Endothelial cell of umbilical vein (primary cell): ENCODE data around the gene OR13A1. TPM values are rescaled to one million over a fixed set of nuclear protein-coding genes. Genes with fewer than 3 reads are reported as not detected.

Source experiments
- BruUV-seq: library from RNA; stranded (reverse); fragments of 400-500 nt; replicated peaks from 2 replicates; lab custom pipeline; 2021; lab: Mats Ljungman, UMichigan
- CTCF ChIA-PET: fragments of 300-600, 350-600 bp; sonication (Branson Sonifier 250); formaldehyde crosslinking; loops from one replicate; lab custom pipeline; 2021; ENCODE audit warnings: antibody characterized with exemption, inconsistent platforms; lab: Charles Lee
- POLR2A ChIA-PET: fragments of 300-600, 350-600 bp; sonication (Branson Sonifier 250); formaldehyde crosslinking; loops from one replicate; lab custom pipeline; 2021; ENCODE audit warnings: antibody characterized with exemption, inconsistent platforms; lab: Charles Lee
- DNase-seq: peaks from one replicate; pipeline ENCODE4 v3.0.0-alpha.2; 2011; ENCODE audit warnings: low read depth, low spot score
- FAIRE-seq: peaks from 2 replicates; lab custom pipeline; 2011; peaks lifted over from hg19 to GRCh38; lab: Jason Lieb, UNC
- H2AFZ ChIP-seq: 2 replicates; pipeline ENCODE4 v1.6.0; 2012; ENCODE audit warnings: low read depth, low read length, control low read depth, inconsistent platforms
- H3K27ac ChIP-seq: 2 replicates; pipeline ENCODE4 v1.5.1; 2011; ENCODE audit warnings: low read depth, mild to moderate bottlenecking, control low read depth, low read length, moderate library complexity; ENCODE audit not compliant: insufficient read depth
- H3K27me3 ChIP-seq, 2 experiments: 2 replicates each; pipeline versions ENCODE4 v1.6.0 to v1.6.1; 2011; ENCODE audit warnings: low read length in 2 of 2, mixed read lengths in 1 of 2; ENCODE audit not compliant: control insufficient read depth in 2 of 2, insufficient read depth in 2 of 2
- H3K36me3 ChIP-seq, 2 experiments: 2 replicates in 1 of 2; 3 replicates in 1 of 2; pipeline ENCODE4 v1.5.1; 2011; ENCODE audit warnings: low read length in 2 of 2, mild to moderate bottlenecking in 1 of 2, moderate library complexity in 1 of 2; ENCODE audit not compliant: control insufficient read depth in 2 of 2, insufficient read depth in 2 of 2; ENCODE audit errors: extremely low read depth in 1 of 2
- H3K4me1 ChIP-seq: 3 replicates; pipeline ENCODE4 v1.5.1; 2011; ENCODE audit warnings: mild to moderate bottlenecking, low read length; ENCODE audit not compliant: control insufficient read depth, insufficient read depth; ENCODE audit errors: extremely low read depth
- H3K4me2 ChIP-seq: 2 replicates; pipeline ENCODE4 v1.6.1; 2011; ENCODE audit warnings: low read length, control low read depth, mixed read lengths; ENCODE audit not compliant: insufficient read depth
- H3K4me3 ChIP-seq, 3 experiments: fragments of 200-600 bp in 1 of 3; sonication (generic), shearing (Covaris generic) in 1 of 3; replicated peaks in 1 of 3; 2 replicates each; pipeline ENCODE4 v1.5.1; 2011 to 2016; ENCODE audit warnings: control low read depth in 3 of 3, low read length in 3 of 3, mild to moderate bottlenecking in 2 of 3, inconsistent platforms in 1 of 3, low read depth in 1 of 3, moderate library complexity in 1 of 3; ENCODE audit not compliant: insufficient read depth in 1 of 3
- H3K79me2 ChIP-seq: 2 replicates; pipeline ENCODE4 v1.6.0; 2012; ENCODE audit warnings: low read length, inconsistent platforms; ENCODE audit not compliant: control insufficient read depth, insufficient read depth
- H3K9ac ChIP-seq: replicated peaks from 2 replicates; pipeline ENCODE3; 2011; ENCODE audit warnings: low read length, control low read depth; ENCODE audit not compliant: insufficient read depth; ENCODE audit errors: extremely low read depth
- H3K9me1 ChIP-seq: replicated peaks from 3 replicates; pipeline ENCODE4 v1.6.0; 2011; ENCODE audit warnings: mild to moderate bottlenecking, low read length; ENCODE audit not compliant: control insufficient read depth, insufficient read depth; ENCODE audit errors: extremely low read depth
- H3K9me3 ChIP-seq: replicated peaks from 2 replicates; pipeline ENCODE4 v1.5.1; 2012; ENCODE audit warnings: low read length, inconsistent platforms; ENCODE audit not compliant: control insufficient read depth, insufficient read depth
- H4K20me1 ChIP-seq: replicated peaks from 2 replicates; pipeline ENCODE3; 2011; ENCODE audit warnings: mild to moderate bottlenecking, low read length; ENCODE audit not compliant: control insufficient read depth, insufficient read depth; ENCODE audit errors: extremely low read depth
- EZH2 ChIP-seq: IDR thresholded peaks from 2 replicates; pipeline ENCODE4 v1.6.1; 2012; ENCODE audit warnings: borderline replicate concordance, low read depth, mild to moderate bottlenecking, moderate library complexity, low read length, inconsistent platforms; ENCODE audit not compliant: severe bottlenecking
- FOS ChIP-seq: IDR thresholded peaks from 2 replicates; pipeline ENCODE4 v1.6.1; 2011; ENCODE audit warnings: mild to moderate bottlenecking, low read length, moderate library complexity, borderline replicate concordance; ENCODE audit not compliant: insufficient read depth
- GATA2 ChIP-seq: IDR thresholded peaks from 2 replicates; pipeline ENCODE4 v1.7.0; 2011; ENCODE audit warnings: low read depth, mild to moderate bottlenecking, moderate library complexity, mixed read lengths, low read length; ENCODE audit not compliant: insufficient read length, insufficient read depth
- MYC ChIP-seq: IDR thresholded peaks from one replicate; pipeline ENCODE4 v1.6.1; 2011; ENCODE audit warnings: mild to moderate bottlenecking, low read depth, low read length
- POLR2A ChIP-seq: IDR thresholded peaks from 2 replicates; pipeline ENCODE4 v1.6.1; 2012; ENCODE audit warnings: low read depth, mild to moderate bottlenecking, control low read depth, low read length
- POLR2AphosphoS5 ChIP-seq: IDR thresholded peaks from 2 replicates; pipeline ENCODE4 v1.6.1; 2012; ENCODE audit warnings: low read depth, mild to moderate bottlenecking, control low read depth, low read length, moderate library complexity; ENCODE audit not compliant: insufficient read depth
- dilution Hi-C: fragments of 300-500 bp; cut with MboI; formaldehyde crosslinking; loops from one replicate; pipeline ENCODE4 v1.15.0; 2019; ENCODE audit warnings: low sequenced_read_pairs; ENCODE audit not compliant: extremely low pct_ligation_motif_present
- intact Hi-C: fragments of 100-400 bp; cut with micrococcal nuclease; formaldehyde crosslinking; loops from one replicate; pipeline ENCODE4 v1.10.0; 2022
- polyA plus RNA-seq, 4 experiments: library from polyadenylated mRNA; depleted of rRNA in 3 of 4; stranded (reverse) in 3 of 4; unstranded in 1 of 4; fragments of >200 nt; gene quantifications; 2 replicates each; pipeline versions ENCODE4 v1.2.1 to v1.2.3, GENCODE V29; 2011 to 2012; ENCODE audit warnings: missing spikeins in 1 of 4
- total RNA-seq: library from RNA; stranded (reverse); gene quantifications from 2 replicates; pipeline ENCODE4 v1.2.3, GENCODE V29; 2021
- TF ChIP-seq, protein P1 (sequence below), 2 donors: IDR thresholded peaks; 1 replicate in 1 of 2; 2 replicates in 1 of 2; pipeline ENCODE4 v1.5.1; 2011; ENCODE audit warnings: low read length in 2 of 2, mild to moderate bottlenecking in 2 of 2, moderate library complexity in 2 of 2, control low read depth in 1 of 2, inconsistent platforms in 1 of 2, low read depth in 1 of 2; ENCODE audit not compliant: insufficient read depth in 1 of 2; ENCODE audit errors: extremely low read depth in 1 of 2
- TF ChIP-seq, protein P2 (sequence below): IDR thresholded peaks from 2 replicates; pipeline ENCODE4 v1.6.1; 2011; ENCODE audit not compliant: insufficient read depth, insufficient read length

The OR13A1 gene
- total and polyA plus RNA-seq, 2 donors (not counting 3 experiments of a cell fraction or from before 2014, with no cell fraction given) = not detected

DNA sequence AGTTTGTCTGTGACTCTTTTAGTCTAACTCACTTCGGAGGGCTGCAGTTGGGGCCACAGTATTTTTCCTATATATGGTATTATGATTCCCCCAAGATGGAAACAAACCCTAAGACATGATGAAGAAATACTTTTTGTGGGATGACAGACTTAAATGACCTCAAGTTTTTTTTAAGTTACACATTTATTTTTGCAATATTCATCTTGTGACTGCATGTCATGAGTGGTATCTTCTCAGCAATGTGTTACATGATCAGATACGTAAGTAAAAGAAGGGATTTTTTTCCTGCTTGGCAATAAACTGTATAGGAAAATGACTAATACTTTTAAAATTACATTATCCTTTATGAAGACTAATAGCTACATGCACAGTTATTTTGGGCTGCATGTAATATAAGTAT is 57.8 kb downstream of the OR13A1 start:
- no peaks in the 10 kb centered on the region for H3K4me1 ChIP-seq
- H3K79me2 ChIP-seq = no peaks in the 10 kb centered on the region
- intact Hi-C loops (no loop called here), dilution Hi-C loops (no loop called here)
- POLR2A ChIA-PET = no interaction called here
- peaks cover 0 to 3% of the 10 kb centered on the region in 2 experiments for H3K27me3 ChIP-seq
- no peak overlapping the region for H3K9ac ChIP-seq
- no peak overlapping the region for H3K4me3 ChIP-seq
- no peaks in the 10 kb centered on the region for H3K9me3 ChIP-seq
- no peak overlapping the region for H3K27ac ChIP-seq
- H3K4me2 ChIP-seq = no peak overlapping the region
- H4K20me1 ChIP-seq = no peaks in the 10 kb centered on the region
- BruUV-seq = no TSS peak
- no peak for FAIRE-seq
- no peaks in the 10 kb centered on the region for H3K9me1 ChIP-seq
- CTCF ChIA-PET = interaction anchor here (1.3 kb wide), 1 partner anchor 23 kb away, joined by 3 read pairs; no protein-coding TSS in a partner anchor
- TF ChIP-seq, protein P1, sequence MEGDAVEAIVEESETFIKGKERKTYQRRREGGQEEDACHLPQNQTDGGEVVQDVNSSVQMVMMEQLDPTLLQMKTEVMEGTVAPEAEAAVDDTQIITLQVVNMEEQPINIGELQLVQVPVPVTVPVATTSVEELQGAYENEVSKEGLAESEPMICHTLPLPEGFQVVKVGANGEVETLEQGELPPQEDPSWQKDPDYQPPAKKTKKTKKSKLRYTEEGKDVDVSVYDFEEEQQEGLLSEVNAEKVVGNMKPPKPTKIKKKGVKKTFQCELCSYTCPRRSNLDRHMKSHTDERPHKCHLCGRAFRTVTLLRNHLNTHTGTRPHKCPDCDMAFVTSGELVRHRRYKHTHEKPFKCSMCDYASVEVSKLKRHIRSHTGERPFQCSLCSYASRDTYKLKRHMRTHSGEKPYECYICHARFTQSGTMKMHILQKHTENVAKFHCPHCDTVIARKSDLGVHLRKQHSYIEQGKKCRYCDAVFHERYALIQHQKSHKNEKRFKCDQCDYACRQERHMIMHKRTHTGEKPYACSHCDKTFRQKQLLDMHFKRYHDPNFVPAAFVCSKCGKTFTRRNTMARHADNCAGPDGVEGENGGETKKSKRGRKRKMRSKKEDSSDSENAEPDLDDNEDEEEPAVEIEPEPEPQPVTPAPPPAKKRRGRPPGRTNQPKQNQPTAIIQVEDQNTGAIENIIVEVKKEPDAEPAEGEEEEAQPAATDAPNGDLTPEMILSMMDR (IDR thresholded peaks at IDR 0.05; ENCODE audit: extremely low read depth in 1 of 2, insufficient read depth in 1 of 2, low read depth in 1 of 2, low read length in 2 of 2) = no peak
- TF ChIP-seq POLR2A = no peak
- TF ChIP-seq MYC = no peak
- TF ChIP-seq GATA2 = no peak
- TF ChIP-seq POLR2AphosphoS5 = no peak
- no peak for TF ChIP-seq FOS
- TF ChIP-seq, protein P2, sequence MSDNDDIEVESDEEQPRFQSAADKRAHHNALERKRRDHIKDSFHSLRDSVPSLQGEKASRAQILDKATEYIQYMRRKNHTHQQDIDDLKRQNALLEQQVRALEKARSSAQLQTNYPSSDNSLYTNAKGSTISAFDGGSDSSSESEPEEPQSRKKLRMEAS = no peak
- no peak for TF ChIP-seq EZH2
- no peaks in the 10 kb centered on the region for H3K36me3 ChIP-seq
- DNase-seq = no peak
- H2AFZ ChIP-seq = no peak overlapping the region
